IMR-90 (cell line): ENCODE measurements around the gene RNF223. TPM values are rescaled to one million over a fixed set of nuclear protein-coding genes. Genes with fewer than 3 reads are reported as not detected.

Experiments used
- ATAC-seq: fragments of 200-7000 bp; cut with Tn5 transposase; 2 replicates; pipeline ENCODE4 v1.9.1; 2020; ENCODE audit warnings: low read depth, mild to moderate bottlenecking, moderate library complexity
- BruUV-seq: library from RNA; stranded (reverse); fragments of 400-500 nt; replicated peaks from 2 replicates; lab custom pipeline; 2021; lab: Mats Ljungman, UMichigan
- CTCF ChIA-PET: fragments of 300-600 bp; formaldehyde crosslinking; extraction: SDS; loops from one replicate; lab custom pipeline; 2021; ENCODE audit warnings: antibody characterized with exemption; lab: Yijun Ruan, JAX
- POLR2A ChIA-PET: fragments of 300-600 bp; sonication (Branson Sonifier 250); formaldehyde crosslinking; loops from one replicate; lab custom pipeline; 2022; ENCODE audit warnings: antibody characterized with exemption; ENCODE audit not compliant: unreplicated experiment; lab: Charles Lee
- DNase-seq: peaks from one replicate; pipeline ENCODE4 v3.0.0; 2013
- H2AFZ ChIP-seq: replicated peaks from 2 replicates; pipeline ENCODE3; 2013; ENCODE audit warnings: low read length, mild to moderate bottlenecking; ENCODE audit not compliant: poor library complexity
- H2AK5ac ChIP-seq: 2 replicates; pipeline ENCODE4 v1.6.1; 2013; ENCODE audit warnings: low read depth, low read length, inconsistent platforms
- H2AK9ac ChIP-seq: replicated peaks from 2 replicates; pipeline ENCODE3; 2013; ENCODE audit warnings: mild to moderate bottlenecking, low read depth, low read length, moderate library complexity; ENCODE audit not compliant: poor library complexity
- H2BK120ac ChIP-seq: 2 replicates; pipeline ENCODE4 v1.6.1; 2013; ENCODE audit warnings: low read depth, low read length, inconsistent platforms
- H2BK15ac ChIP-seq: 3 replicates; pipeline ENCODE4 v1.6.1; 2013; ENCODE audit warnings: low read depth, low read length, inconsistent platforms
- H2BK20ac ChIP-seq: 2 replicates; pipeline ENCODE4 v1.6.1; 2013; ENCODE audit warnings: low read depth, mild to moderate bottlenecking, inconsistent platforms, low read length, moderate library complexity
- H2BK5ac ChIP-seq: 2 replicates; pipeline ENCODE4 v1.6.1; 2013; ENCODE audit warnings: mild to moderate bottlenecking, low read depth, low read length, inconsistent platforms; ENCODE audit not compliant: poor library complexity, severe bottlenecking
- H3K14ac ChIP-seq: replicated peaks from 2 replicates; pipeline ENCODE4 v1.6.1; 2013; ENCODE audit warnings: low read depth, low read length, inconsistent platforms
- H3K18ac ChIP-seq: 2 replicates; pipeline ENCODE4 v1.6.1; 2013; ENCODE audit warnings: low read depth, low read length, control low read depth
- H3K23ac ChIP-seq: 2 replicates; pipeline ENCODE4 v1.6.1; 2013; ENCODE audit warnings: low read depth, low read length, inconsistent platforms
- H3K27ac ChIP-seq: 2 replicates; pipeline ENCODE4 v1.5.1; 2013; ENCODE audit warnings: mild to moderate bottlenecking, control low read depth, low read length; ENCODE audit not compliant: insufficient read depth
- H3K27me3 ChIP-seq: 2 replicates; pipeline ENCODE4 v1.6.1; 2013; ENCODE audit warnings: low read length; ENCODE audit not compliant: control insufficient read depth, insufficient read depth
- H3K36me3 ChIP-seq: 2 replicates; pipeline ENCODE4 v1.6.1; 2013; ENCODE audit warnings: low read length, mixed read lengths; ENCODE audit not compliant: control insufficient read depth, insufficient read depth
- H3K4ac ChIP-seq: 2 replicates; pipeline ENCODE4 v1.6.1; 2013; ENCODE audit warnings: low read depth, low read length, inconsistent platforms
- H3K4me1 ChIP-seq: 2 replicates; pipeline ENCODE4 v1.6.1; 2013; ENCODE audit warnings: low read length, mixed read lengths; ENCODE audit not compliant: control insufficient read depth, insufficient read depth
- H3K4me2 ChIP-seq: 2 replicates; pipeline ENCODE4 v1.6.1; 2013; ENCODE audit warnings: low read depth, mild to moderate bottlenecking, control low read depth, low read length, moderate library complexity
- H3K4me3 ChIP-seq: 2 replicates; pipeline ENCODE4 v1.5.1; 2013; ENCODE audit warnings: low read depth, mild to moderate bottlenecking, control low read depth, low read length, moderate library complexity; ENCODE audit not compliant: insufficient read depth
- H3K56ac ChIP-seq: 2 replicates; pipeline ENCODE4 v1.6.1; 2013; ENCODE audit warnings: low read length, inconsistent platforms; ENCODE audit not compliant: insufficient read depth; ENCODE audit errors: extremely low read depth
- H3K79me1 ChIP-seq, 2 experiments: 2 replicates each; pipeline ENCODE4 v1.6.1; 2013; ENCODE audit warnings: low read length in 2 of 2, inconsistent platforms in 1 of 2, low read depth in 1 of 2
- H3K9ac ChIP-seq: 2 replicates; pipeline ENCODE4 v1.6.1; 2013; ENCODE audit warnings: low read depth, low read length, control low read depth
- H3K9me1 ChIP-seq: 2 replicates; pipeline ENCODE4 v1.6.1; 2013; ENCODE audit warnings: low read length, inconsistent platforms; ENCODE audit not compliant: insufficient read depth
- H3K9me3 ChIP-seq: 2 replicates; pipeline ENCODE4 v1.6.1; 2013; ENCODE audit warnings: low read length; ENCODE audit not compliant: control insufficient read depth, insufficient read depth
- H4K20me1 ChIP-seq: 2 replicates; pipeline ENCODE4 v1.6.1; 2013; ENCODE audit warnings: low read length, inconsistent platforms; ENCODE audit not compliant: insufficient read depth
- H4K5ac ChIP-seq: 2 replicates; pipeline ENCODE4 v1.6.1; 2013; ENCODE audit warnings: mild to moderate bottlenecking, low read depth, low read length, control low read depth
- H4K8ac ChIP-seq, 2 experiments: 2 replicates each; pipeline ENCODE4 v1.6.1; 2013; ENCODE audit warnings: low read depth in 2 of 2, low read length in 2 of 2, control low read depth in 1 of 2, inconsistent platforms in 1 of 2
- H4K91ac ChIP-seq: 2 replicates; pipeline ENCODE4 v1.6.1; 2013; ENCODE audit warnings: low read depth, low read length, inconsistent platforms; ENCODE audit not compliant: insufficient read depth
- BHLHE40 ChIP-seq: fragments of 150-350 bp; IDR thresholded peaks from 2 replicates; pipeline ENCODE4 v1.6.1; 2016; ENCODE audit warnings: mild to moderate bottlenecking, low read depth, low read length
- MAZ ChIP-seq: IDR thresholded peaks from 2 replicates; pipeline ENCODE4 v1.6.1; 2012; ENCODE audit warnings: low read depth, mild to moderate bottlenecking, low read length, improper control_type of control experiment, moderate library complexity, borderline replicate concordance
- MXI1 ChIP-seq: IDR thresholded peaks from 2 replicates; pipeline ENCODE4 v1.6.1; 2012; ENCODE audit warnings: low read depth, mild to moderate bottlenecking, low read length, moderate library complexity, borderline replicate concordance
- RAD21 ChIP-seq: IDR thresholded peaks from 2 replicates; pipeline ENCODE4 v1.6.1; 2012; ENCODE audit warnings: low read length, improper control_type of control experiment
- WGBS, 2 experiments: methylation state at CpG; one replicate each; pipeline versions ENCODE4 v1.1.5 to v1.1.7; 2013; ENCODE audit warnings: missing lambda C conversion rate in 2 of 2; ENCODE audit not compliant: insufficient read length in 1 of 2; ENCODE audit errors: extremely low coverage in 2 of 2; 5-methylcytosine and 5-hydroxymethylcytosine counted together
- dilution Hi-C: fragments of 300-500 bp; cut with HindIII; formaldehyde crosslinking; loops from one replicate; pipeline ENCODE4 v1.14.3; 2018; ENCODE audit warnings: low sequenced_read_pairs; ENCODE audit not compliant: unreplicated experiment
- in situ Hi-C: fragments of 300-500 bp; cut with MboI; formaldehyde crosslinking; loops from 3 replicates; pipeline ENCODE4 v1.14.3; 2019; ENCODE audit warnings: low sequenced_read_pairs, inconsistent platforms, mixed read lengths
- intact Hi-C: fragments of 100-400 bp; cut with micrococcal nuclease; formaldehyde crosslinking; loops from 2 replicates; pipeline ENCODE4 v1.10.0; 2022
- polyA plus RNA-seq, 3 experiments: library from polyadenylated mRNA; depleted of rRNA; stranded (reverse); fragments of >200 nt; gene quantifications; 2 replicates each; pipeline ENCODE4 v1.2.3, GENCODE V29; 2012; ENCODE audit warnings: low replicate concordance in 1 of 3
- total RNA-seq: library from RNA; depleted of rRNA; stranded (reverse); fragments of >200 nt; gene quantifications from 2 replicates; pipeline ENCODE4 v1.2.3, GENCODE V29; 2012

RNF223 gene
- total and polyA plus RNA-seq, 2 of the 4 experiments (the other 2 are of a cell fraction) = not detected

- Histone ChIP-seq H3K4me3 (no peak overlapping the region), H2BK20ac (no peak overlapping the region), H3K4me2 (no peak overlapping the region), H3K4me1 (no peaks in the 10 kb centered on the region), H3K79me1 (peaks cover 5 to 9% of the 10 kb centered on the region in 2 experiments; a peak in 2 of 4 replicates), H2BK15ac (no peak overlapping the region), H3K18ac (no peak overlapping the region), H3K27ac (no peak overlapping the region), H2AK9ac (no peak overlapping the region), H3K4ac (no peak overlapping the region), H2AK5ac (no peak overlapping the region), H3K9ac (no peak overlapping the region), H3K36me3 (peaks cover 54% of the 10 kb centered on the region), H3K56ac (no peak overlapping the region), H2BK120ac (no peak overlapping the region), H4K91ac (no peak overlapping the region), H2BK5ac (no peak overlapping the region), H3K27me3 (no peaks in the 10 kb centered on the region), H3K23ac (no peak overlapping the region), H4K8ac (no peak overlapping the region), H4K20me1 (peaks cover 6% of the 10 kb centered on the region), H2AFZ (no peak overlapping the region), H4K5ac (no peak overlapping the region), H3K9me1 (no peaks in the 10 kb centered on the region), H3K14ac (no peak overlapping the region), H3K9me3 (no peaks in the 10 kb centered on the region)
- POLR2A ChIA-PET = no interaction called here
- DNase-seq (no peak), ATAC-seq (no peak)
- intact Hi-C loops = no loop called here
- dilution Hi-C loops = no loop called here
- WGBS, 2 experiments = 95% methylated on average over 8 of the region's 18 CpGs; no CpG with 5 or more reads in 1 of the 2 experiments
- BruUV-seq = no TSS peak
- in situ Hi-C loops = no loop called here
- CTCF ChIA-PET = no interaction called here
- TF ChIP-seq RAD21 (no peak), MXI1 (no peak), BHLHE40 (no peak), MAZ (no peak)
Observed at GRCh38 chr1:1054099-1054700, 19.9 kb downstream of the RNF223 start.
